HUES64 (cell line): ENCODE measurements around the gene USP25.

Experiments used
- H3K27ac ChIP-seq: 2 replicates; pipeline ENCODE4 v1.7.0; 2013; ENCODE audit warnings: low read depth, low read length, inconsistent platforms
- H3K27me3 ChIP-seq: 2 replicates; pipeline ENCODE4 v1.6.1; 2013; ENCODE audit warnings: mild to moderate bottlenecking, low read length; ENCODE audit not compliant: insufficient read depth
- H3K36me3 ChIP-seq: 2 replicates; pipeline ENCODE4 v1.6.1; 2013; ENCODE audit warnings: mild to moderate bottlenecking, low read length; ENCODE audit not compliant: insufficient read depth
- H3K4me1 ChIP-seq: 2 replicates; pipeline ENCODE4 v1.6.1; 2013; ENCODE audit warnings: mild to moderate bottlenecking, low read length, moderate library complexity; ENCODE audit not compliant: insufficient read depth
- H3K4me3 ChIP-seq: 2 replicates; pipeline ENCODE4 v1.5.1; 2013; ENCODE audit warnings: mild to moderate bottlenecking, low read length, moderate library complexity
- H3K9ac ChIP-seq: 2 replicates; pipeline ENCODE4 v1.6.1; 2013; ENCODE audit warnings: mild to moderate bottlenecking, low read depth, low read length
- H3K9me3 ChIP-seq: 2 replicates; pipeline ENCODE4 v1.6.1; 2013; ENCODE audit warnings: low read depth, low read length; ENCODE audit not compliant: insufficient read depth
- WGBS: fragments of 150-250, 120-280 bp; methylation state at CpG from one replicate; pipeline ENCODE4 v1.1.7; 2013; ENCODE audit warnings: missing lambda C conversion rate; 5-methylcytosine and 5-hydroxymethylcytosine counted together

The USP25 gene

DNA sequence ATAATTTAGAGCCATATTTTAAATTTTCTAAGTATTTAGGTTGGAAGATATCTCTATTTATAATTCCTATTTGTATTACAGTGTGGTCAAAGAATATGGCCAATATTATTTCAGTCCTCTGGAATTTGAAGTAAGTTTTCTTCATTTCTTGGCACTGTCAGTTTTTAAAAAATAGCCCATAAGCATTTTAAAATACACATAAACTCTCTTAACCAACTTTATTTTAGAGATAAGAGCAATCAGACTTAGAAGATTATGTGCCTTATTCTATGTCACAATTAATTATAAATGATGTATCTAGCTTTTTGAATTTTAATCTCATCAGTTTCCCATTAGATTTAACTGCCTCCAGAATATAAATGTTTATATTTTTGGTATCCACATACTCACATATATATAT lies 130.8 kb downstream of the USP25 start:
- Histone ChIP-seq H3K27me3 (no peaks in the 10 kb centered on the region), H3K36me3 (peaks cover 26% of the 10 kb centered on the region), H3K9me3 (no peaks in the 10 kb centered on the region), H3K9ac (no peak overlapping the region), H3K4me1 (no peaks in the 10 kb centered on the region), H3K27ac (no peak overlapping the region), H3K4me3 (no peak overlapping the region)

GRCh38 chr21:15868940-15869339 lies 139.2 kb downstream of the USP25 start:
- H3K9me3 ChIP-seq = no peaks in the 10 kb centered on the region
- 98% methylated on average over 3 of the region's 4 CpGs for WGBS
- no peak overlapping the region for H3K9ac ChIP-seq
- no peak overlapping the region for H3K4me3 ChIP-seq
- H3K27me3 ChIP-seq = no peaks in the 10 kb centered on the region
- no peak overlapping the region for H3K27ac ChIP-seq
- peaks cover 92% of the 10 kb centered on the region for H3K36me3 ChIP-seq
- H3K4me1 ChIP-seq = no peaks in the 10 kb centered on the region

- Histone ChIP-seq H3K27me3 (no peaks in the 10 kb centered on the region), H3K4me1 (no peaks in the 10 kb centered on the region), H3K9ac (no peak overlapping the region), H3K9me3 (no peaks in the 10 kb centered on the region), H3K4me3 (no peak overlapping the region), H3K27ac (no peak overlapping the region), H3K36me3 (peaks cover 93% of the 10 kb centered on the region)
- WGBS = 98% methylated on average over 4 of the region's 4 CpGs
These were observed 141.0 kb downstream of the USP25 start for GRCh38 chr21:15870819-15871218.

GRCh38 chr21:15872236-15872635 lies 142.5 kb downstream of the USP25 start:
- no peak overlapping the region for H3K9ac ChIP-seq
- H3K4me3 ChIP-seq = no peak overlapping the region
- H3K36me3 ChIP-seq = peaks cover 93% of the 10 kb centered on the region
- H3K9me3 ChIP-seq = no peaks in the 10 kb centered on the region
- H3K4me1 ChIP-seq = no peaks in the 10 kb centered on the region
- no peaks in the 10 kb centered on the region for H3K27me3 ChIP-seq
- over 99% methylated on average over 2 of the region's 4 CpGs for WGBS
- no peak overlapping the region for H3K27ac ChIP-seq

DNA sequence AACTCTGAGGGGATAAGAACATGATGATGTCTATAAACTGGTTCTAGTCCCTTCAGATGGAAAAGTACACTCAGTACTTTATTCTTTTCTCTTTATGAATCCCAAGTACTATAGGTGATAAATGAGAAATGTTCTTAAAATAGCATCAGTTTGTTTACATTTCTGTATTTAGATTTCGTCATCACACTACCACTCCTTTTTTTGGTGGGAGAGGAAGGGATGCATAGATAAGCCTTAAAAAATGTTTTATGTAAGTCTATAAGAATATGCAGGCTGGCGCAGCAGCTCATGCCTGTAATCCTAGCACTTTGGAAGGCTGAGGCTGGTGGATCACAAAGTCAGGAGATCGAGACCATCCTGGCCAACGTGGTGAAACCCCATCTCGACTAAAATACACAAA lies 144.8 kb downstream of the USP25 start:
- H3K36me3 ChIP-seq = peaks cover 92% of the 10 kb centered on the region
- H3K4me3 ChIP-seq = no peak overlapping the region
- 98% methylated on average over 3 of the region's 5 CpGs for WGBS
- H3K27ac ChIP-seq = no peak overlapping the region
- H3K9me3 ChIP-seq = peaks cover under 1% of the 10 kb centered on the region; the same call in 1 of the 2 replicates
- H3K4me1 ChIP-seq = no peaks in the 10 kb centered on the region
- H3K27me3 ChIP-seq = no peaks in the 10 kb centered on the region
- H3K9ac ChIP-seq = no peak overlapping the region

- H3K4me1 ChIP-seq = no peaks in the 10 kb centered on the region
- H3K9ac ChIP-seq = no peak overlapping the region
- H3K27ac ChIP-seq = no peak overlapping the region
- no peaks in the 10 kb centered on the region for H3K27me3 ChIP-seq
- H3K36me3 ChIP-seq = peaks cover 92% of the 10 kb centered on the region
- WGBS = 94% methylated on average over 3 of the region's 3 CpGs
- peaks cover 6% of the 10 kb centered on the region; the same call in 1 of the 2 replicates for H3K9me3 ChIP-seq
- H3K4me3 ChIP-seq = no peak overlapping the region
These were observed 145.5 kb downstream of the USP25 start for GRCh38 chr21:15875286-15875685.

GRCh38 chr21:15893902-15894301 lies 164.1 kb downstream of the USP25 start:
- Histone ChIP-seq H3K27ac (no peak overlapping the region), H3K4me1 (no peaks in the 10 kb centered on the region), H3K9me3 (no peaks in the 10 kb centered on the region; the same call in 1 of the 2 replicates), H3K4me3 (no peak overlapping the region), H3K27me3 (no peaks in the 10 kb centered on the region), H3K36me3 (no peaks in the 10 kb centered on the region), H3K9ac (no peak overlapping the region)
- 94% methylated on average over 4 of the region's 4 CpGs for WGBS

GRCh38 chr21:15894596-15894995 lies 164.8 kb downstream of the USP25 start:
- Histone ChIP-seq H3K9ac (no peak overlapping the region), H3K36me3 (no peaks in the 10 kb centered on the region), H3K27me3 (no peaks in the 10 kb centered on the region), H3K9me3 (peaks cover 4% of the 10 kb centered on the region; the same call in 1 of the 2 replicates), H3K27ac (no peak overlapping the region), H3K4me3 (no peak overlapping the region), H3K4me1 (no peaks in the 10 kb centered on the region)

DNA sequence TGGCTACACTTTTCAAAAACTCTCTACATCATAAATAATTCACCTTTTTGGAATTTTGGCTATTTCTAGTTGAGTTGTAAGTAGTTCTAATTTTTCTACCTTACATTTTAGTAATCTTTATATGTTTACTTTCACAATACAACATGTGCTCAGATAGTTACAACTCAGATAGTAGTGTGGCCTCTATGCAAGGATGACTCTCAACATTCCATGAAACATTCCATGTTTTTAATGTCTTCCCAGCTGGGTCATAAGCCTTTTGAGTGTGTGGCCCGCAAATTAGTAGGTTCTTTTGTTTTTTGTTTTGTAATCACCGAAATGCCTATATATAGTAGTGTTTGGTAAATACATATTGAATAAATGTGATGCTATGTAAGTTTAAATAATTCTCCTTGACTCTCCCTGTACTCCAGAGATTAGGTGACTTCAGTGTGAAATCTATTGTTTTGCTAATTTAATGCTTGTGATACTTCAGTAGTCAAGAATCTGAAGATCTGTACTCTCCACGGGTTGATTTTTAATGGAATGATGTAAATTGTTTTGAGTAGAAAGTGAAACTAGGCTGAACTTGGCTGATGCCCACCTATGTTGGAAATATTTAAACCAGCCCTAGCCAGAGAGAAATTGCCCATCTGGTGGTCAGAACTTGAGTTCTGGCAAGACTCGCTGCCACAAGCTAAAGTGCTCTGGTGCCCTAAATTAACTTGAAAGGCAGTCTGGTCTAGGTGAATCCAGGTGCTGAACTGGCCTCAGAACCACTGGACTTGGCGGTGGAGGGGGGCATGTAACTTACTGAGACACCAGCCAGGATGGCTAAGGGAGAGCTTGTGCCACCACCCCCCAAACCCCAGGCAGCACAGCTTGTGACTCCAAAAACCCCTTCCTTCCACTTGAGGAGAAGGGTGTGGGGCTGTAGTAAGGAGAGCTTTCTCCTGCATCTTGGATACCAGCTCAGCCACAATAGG lies 165.6 kb downstream of the USP25 start:
- Histone ChIP-seq H3K9ac (no peak overlapping the region), H3K4me3 (no peak overlapping the region), H3K36me3 (no peaks in the 10 kb centered on the region), H3K27ac (no peak overlapping the region), H3K4me1 (no peaks in the 10 kb centered on the region), H3K27me3 (no peaks in the 10 kb centered on the region), H3K9me3 (peaks cover 9% of the 10 kb centered on the region; the same call in 1 of the 2 replicates)
- 96% methylated on average over 5 of the region's 5 CpGs for WGBS

DNA sequence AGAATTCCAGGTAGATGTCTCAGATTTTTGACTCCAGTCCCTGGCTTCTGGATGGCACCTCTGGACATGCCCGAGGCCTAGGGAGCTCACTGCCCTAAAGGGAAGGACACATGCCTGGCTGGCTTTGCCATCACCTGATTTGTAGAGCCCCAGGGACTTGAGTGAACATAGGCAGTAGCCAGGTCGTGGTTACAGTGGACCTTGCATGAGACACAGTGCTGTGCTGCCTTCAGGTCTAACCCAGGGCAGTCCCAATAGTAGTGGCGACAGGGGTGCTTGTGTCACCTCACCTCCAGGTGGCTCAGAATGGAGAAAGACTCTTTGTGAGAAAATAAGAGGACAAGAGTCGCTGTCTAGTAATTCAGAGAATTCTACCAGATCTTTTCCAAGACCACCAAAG lies 166.7 kb downstream of the USP25 start:
- H3K27ac ChIP-seq = no peak overlapping the region
- H3K36me3 ChIP-seq = no peaks in the 10 kb centered on the region
- no peaks in the 10 kb centered on the region for H3K27me3 ChIP-seq
- peaks cover 9% of the 10 kb centered on the region; the same call in 1 of the 2 replicates for H3K9me3 ChIP-seq
- 97% methylated on average over 4 of the region's 4 CpGs for WGBS
- H3K4me1 ChIP-seq = no peaks in the 10 kb centered on the region
- H3K9ac ChIP-seq = no peak overlapping the region
- no peak overlapping the region for H3K4me3 ChIP-seq

- H3K4me3 ChIP-seq = no peak overlapping the region
- H3K4me1 ChIP-seq = no peaks in the 10 kb centered on the region
- H3K9ac ChIP-seq = no peak overlapping the region
- WGBS = 94% methylated on average over 8 of the region's 8 CpGs
- no peaks in the 10 kb centered on the region for H3K36me3 ChIP-seq
- no peaks in the 10 kb centered on the region for H3K27me3 ChIP-seq
- peaks cover 14% of the 10 kb centered on the region; the same call in 1 of the 2 replicates for H3K9me3 ChIP-seq
- H3K27ac ChIP-seq = no peak overlapping the region
These were observed 174.6 kb downstream of the USP25 start for GRCh38 chr21:15904389-15904788.
